Right ventricle myocardium inferior (tissue), 1 donor: ENCODE results near the gene SSTR4. TPM values are rescaled to one million over a fixed set of nuclear protein-coding genes. Genes with fewer than 3 reads are reported as not detected.

Source experiments
- ATAC-seq: fragments of 200-7000 bp; cut with Tn5 transposase; one replicate; pipeline ENCODE4 v1.9.1; 2020; ENCODE audit warnings: mild to moderate bottlenecking, moderate library complexity
- DNase-seq: peaks from one replicate; pipeline ENCODE4 v3.0.0; 2021; ENCODE audit errors: missing footprints
- intact Hi-C: fragments of 100-400 bp; cut with DNase I; formaldehyde crosslinking; loops from one replicate; pipeline ENCODE4 v1.11.0; 2022
- total RNA-seq: library from RNA; stranded (reverse); fragmentation: NEBNext Ultra II Directional; extraction: Animal tissue kit (Norgen Biotek cat#: 25700); gene quantifications from one replicate; pipeline ENCODE4 v1.2.1, GENCODE V29; 2021
- donor health status: DM: no; HTN: yes; CAD: no; lungs with severe emphysema.

The SSTR4 gene
- total RNA-seq, 1 donor from 2014 or later = not detected

DNA sequence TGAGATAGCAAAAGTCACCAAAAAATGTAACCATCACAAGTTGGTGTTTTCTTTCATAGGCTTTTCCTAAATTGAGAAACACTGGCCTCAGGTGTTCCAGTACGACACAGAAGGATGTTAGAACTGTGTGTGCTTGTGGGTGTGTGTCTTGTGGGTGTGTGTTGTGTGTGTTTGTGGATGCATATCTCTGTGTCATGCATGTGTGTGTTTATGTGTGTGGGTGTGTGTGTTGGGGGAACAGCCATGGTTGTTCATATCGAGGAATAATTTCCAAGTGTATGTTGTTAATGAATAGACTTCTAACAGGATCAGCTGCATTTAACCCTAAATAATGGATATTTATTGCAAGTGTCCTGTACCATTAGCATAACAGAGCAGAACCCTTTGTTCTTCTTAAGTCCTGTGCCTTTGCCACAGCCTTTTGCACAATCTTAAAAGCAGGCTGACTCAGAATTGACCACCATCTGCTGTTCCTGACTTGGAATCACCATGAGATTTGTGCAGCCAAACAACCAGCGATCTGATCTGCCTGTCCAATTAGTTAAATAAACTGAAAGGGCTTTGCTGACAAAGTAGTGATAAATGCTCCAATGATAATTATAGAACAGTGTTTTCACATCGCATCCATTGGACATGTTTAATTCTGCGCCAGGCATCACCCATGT is 43.4 kb downstream of the SSTR4 start:
- DNase-seq (no peak), ATAC-seq (peak; percentile 59)
- intact Hi-C loops = no loop called here

DNA sequence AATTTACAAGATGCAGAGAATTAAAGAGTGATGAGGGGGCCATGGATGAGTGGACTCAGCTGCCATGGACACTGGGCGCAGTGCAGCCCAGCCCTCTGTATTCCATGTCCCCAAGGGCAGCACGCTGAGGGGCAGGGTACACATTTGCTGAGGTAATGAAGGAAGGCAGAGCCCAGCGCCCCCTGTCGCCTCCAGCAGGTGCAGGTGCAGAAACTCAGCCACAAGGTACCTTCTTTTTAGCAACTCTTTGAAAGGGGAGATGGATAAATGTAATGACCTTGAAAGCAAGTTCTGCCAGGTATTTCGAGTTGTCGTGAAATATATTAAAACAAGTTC is 43.9 kb downstream of the SSTR4 start:
- DNase-seq (no peak), ATAC-seq (no peak)
- intact Hi-C loops = no loop called here

DNA sequence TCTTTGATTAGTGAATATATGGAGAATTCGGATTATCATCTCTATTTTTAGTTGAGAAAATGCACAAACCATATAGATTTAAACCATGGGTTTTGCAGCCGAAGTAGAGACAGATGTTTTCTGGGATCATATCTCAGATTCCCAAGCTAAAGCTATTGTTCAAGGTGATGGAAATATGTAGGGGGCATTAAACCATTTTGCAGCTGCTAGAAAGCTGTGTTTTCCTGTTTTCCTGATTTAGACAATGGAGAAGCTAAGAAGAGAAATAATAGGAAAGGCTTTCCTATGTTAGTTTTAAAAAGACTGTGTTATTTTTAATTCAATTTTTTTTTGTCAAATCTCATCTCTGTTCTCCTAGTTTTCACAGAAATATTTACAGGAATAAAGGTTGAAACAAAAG is 44.8 kb downstream of the SSTR4 start:
- DNase-seq (no peak), ATAC-seq (no peak)
- intact Hi-C loops = loop anchor here (5.0 to 10.0 kb wide), 2 partner anchors 82 to 125 kb away; no protein-coding TSS in a partner anchor

DNA sequence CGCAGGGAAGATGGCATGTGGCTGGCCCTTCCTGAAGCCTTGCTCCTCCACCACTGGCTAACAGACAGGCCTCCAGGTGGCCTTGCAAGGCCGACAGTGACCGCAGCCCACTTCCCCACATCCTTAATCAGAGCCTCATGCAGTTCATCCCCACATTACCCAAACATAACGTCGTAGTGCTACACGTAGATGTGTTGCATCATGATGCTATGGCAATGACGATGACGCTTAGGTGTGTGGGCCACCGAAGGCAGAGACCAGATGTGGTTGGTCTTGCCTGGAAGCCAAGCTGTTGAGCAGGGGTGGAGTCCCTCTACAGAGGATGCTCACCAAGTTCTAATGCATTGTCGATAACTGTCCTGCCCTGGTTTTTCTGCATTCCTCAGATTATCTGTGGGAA is 45.4 kb downstream of the SSTR4 start:
- intact Hi-C loops = loop anchor here (5.0 to 10.0 kb wide), 2 partner anchors 82 to 124 kb away; no protein-coding TSS in a partner anchor
- DNase-seq (no peak), ATAC-seq (no peak)

DNA sequence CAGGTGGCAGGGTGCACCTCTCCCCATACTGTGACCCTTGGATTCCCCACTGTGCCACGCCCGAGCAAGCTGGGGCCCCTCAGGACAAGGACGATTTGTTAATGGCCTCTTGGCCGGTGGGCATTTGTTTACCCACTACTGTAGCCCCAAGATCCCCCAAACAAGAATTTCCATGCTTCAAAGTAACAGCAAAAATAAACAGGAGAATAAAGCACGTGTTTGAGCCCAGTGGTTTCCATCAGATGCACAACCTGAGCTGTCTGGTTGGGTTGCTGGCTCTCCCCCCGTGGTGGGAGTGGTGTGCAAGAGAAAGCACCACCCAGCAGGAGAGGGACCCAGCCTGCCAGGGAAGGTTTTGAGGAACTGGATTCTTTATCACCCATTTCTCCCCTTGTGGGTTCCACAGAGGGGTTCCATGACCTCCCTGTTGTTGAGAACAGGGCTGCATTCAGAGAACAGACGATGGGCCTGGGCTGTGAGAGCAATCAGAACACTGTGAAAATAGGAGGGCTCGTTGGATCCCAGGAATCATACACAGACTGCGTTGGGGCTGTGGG is 46.2 kb downstream of the SSTR4 start:
- intact Hi-C loops = loop anchor here (5.0 to 10.0 kb wide), 2 partner anchors 81 to 123 kb away; no protein-coding TSS in a partner anchor
- DNase-seq (no peak), ATAC-seq (no peak)

DNA sequence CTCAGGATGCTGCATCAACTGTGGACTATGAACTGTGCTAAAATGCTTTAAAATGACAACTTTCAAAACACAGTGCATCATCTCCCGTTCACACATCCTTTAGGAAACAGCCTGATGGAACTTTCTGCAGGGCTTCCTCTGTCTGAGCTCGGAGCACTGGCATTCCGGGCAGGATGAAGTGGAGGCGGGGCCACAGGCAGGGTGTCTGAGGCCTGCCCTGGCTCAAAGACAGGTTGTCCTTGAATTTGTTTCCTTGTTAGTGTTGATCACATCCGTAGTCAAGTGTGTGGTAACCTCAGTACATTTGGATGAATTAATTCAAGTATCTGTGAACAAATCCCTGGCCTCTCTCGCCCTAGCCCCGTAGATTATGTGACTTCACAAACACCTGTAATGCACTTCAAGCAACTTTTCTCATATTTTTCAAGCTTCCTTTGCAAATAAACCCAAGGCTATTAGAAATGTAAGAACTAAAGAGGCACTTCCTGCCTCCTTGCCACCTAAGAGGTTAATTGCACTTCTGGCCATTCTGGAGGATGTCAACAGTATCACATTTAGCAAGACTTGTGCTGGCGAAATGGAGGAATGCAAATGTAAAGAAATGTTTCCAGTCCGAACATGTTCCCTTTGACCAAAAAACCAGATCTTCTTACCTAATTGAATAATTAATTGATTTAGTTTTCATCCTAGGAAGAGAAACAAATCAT is 47.9 kb downstream of the SSTR4 start:
- intact Hi-C loops = loop anchor here (5.0 to 10.0 kb wide), 2 partner anchors 79 to 122 kb away; no protein-coding TSS in a partner anchor
- ATAC-seq (no peak), DNase-seq (no peak)

DNA sequence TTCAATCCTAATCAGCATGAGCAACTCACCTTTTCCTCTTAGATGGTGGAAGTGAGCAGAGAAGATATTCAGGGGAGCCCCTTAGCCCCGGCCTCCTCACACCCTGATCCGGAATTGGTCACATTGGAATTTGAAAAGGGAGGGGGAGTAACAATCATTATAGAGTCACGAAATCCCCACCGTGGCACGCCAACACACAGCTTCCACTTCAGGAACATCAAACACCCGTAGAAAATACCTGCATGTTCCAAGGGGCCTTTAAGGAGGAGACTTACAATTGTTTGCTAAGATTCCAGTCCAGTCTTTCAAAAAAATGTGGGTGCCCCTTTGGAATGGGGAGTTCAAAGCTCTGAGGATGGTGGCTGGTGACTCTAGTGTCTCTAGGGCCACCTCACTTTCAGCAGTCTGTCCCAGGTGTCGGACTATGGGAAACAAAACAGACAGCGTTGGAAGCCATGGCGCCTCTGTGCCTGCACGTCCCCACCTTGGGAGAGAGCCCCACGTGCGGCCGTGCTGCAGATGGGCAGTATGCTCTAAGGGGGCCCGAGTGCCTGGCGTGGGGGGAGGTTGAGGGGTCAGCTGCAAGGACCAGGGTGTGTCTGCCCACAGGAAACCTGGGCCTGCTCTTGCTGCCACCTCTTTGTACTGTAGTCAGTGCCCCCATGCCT is 48.6 kb downstream of the SSTR4 start:
- intact Hi-C loops = loop anchor here (2.0 to 10.0 kb wide), 4 partner anchors 33 to 121 kb away; no protein-coding TSS in a partner anchor
- no peak for DNase-seq
- ATAC-seq = no peak

DNA sequence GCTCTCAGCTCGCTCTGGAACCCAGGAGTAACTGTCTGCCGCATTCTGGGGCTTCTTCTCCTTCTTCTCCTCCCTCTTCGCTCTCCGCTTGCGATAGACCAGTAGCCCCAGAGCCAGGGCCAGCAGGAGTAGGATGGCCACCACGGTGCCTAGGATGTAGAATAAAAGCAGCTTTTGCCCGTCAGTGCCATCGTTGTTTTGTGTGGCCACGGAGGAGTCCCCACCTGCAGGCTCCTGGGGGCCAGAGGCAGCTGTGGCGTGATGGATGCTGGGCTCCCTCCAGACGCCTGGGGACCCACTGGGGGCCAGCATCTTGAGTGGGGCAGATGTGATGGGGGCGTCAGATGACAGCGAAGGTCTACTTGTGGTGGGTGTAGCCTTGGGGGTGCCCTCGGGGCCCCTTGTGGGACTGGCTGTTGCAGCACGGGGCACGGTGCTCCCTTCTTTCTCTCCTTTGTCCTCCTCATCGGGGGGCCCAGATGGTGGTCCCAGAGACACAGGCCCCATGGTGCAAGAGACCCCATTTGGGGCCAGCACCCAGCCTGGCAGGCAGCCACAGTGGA is 49.3 kb downstream of the SSTR4 start:
- ATAC-seq = no peak
- DNase-seq = no peak
- intact Hi-C loops = loop anchor here (2.0 to 10.0 kb wide), 4 partner anchors 34 to 120 kb away; no protein-coding TSS in a partner anchor

DNA sequence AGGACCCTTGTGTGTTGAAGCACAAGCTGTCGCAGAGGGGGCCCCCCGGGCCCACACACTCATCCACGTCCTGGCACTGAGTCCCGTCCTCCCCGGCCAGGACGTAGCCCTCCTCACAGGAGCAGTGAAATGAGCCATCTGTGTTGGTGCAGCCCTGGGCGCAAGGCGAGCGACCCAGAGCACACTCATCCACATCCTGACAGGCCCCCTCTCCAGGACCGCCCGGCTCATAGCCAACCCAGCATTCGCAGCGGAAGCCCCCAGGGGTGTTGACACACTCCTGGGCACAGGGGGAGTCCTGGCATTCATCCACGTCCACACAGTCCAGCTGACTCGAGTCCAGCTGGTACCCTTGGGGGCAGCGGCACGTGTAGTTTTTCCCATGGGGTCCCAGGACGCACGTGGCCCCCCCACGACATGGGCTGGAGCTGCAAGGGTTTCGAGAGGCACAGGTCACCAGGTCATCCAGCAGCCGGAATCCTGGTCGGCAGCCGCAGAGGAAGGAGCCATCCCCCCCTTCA is 49.8 kb downstream of the SSTR4 start:
- DNase-seq = no peak
- intact Hi-C loops = loop anchor here (2.0 to 10.0 kb wide), 4 partner anchors 34 to 120 kb away; no protein-coding TSS in a partner anchor
- ATAC-seq = no peak

DNA sequence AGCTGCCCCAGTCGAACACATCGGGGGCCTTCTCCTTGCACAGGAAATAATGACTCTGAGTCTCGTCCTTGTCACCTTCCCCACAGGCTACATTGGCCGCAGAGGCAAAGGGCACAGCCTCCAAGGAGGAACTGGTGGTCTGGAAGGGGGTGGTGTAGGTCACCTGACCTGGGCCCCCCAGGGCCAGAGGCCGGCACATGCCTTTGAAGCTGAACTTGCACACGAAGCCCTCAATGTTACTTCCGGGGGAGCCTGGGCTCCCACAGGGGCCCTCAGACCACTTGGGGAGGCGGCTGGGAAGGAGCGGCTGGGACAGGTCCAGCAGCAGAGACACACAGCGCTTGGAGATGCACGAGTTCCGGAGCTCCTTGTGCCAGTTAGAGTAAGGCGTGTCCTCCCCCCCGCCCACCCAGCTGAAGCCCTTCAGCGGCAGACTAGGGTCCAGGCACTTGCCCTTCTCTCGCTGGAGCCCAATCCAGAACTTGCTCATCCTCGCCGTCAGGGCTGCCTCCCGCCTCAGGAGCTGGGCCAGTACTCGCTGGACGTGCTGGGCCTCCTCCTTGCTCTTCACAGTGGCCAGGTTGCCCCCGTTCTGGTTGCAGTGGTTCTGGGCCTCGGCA is 50.4 kb downstream of the SSTR4 start:
- DNase-seq = no peak
- intact Hi-C loops = loop anchor here (2.0 to 10.0 kb wide), 3 partner anchors 35 to 119 kb away; no protein-coding TSS in a partner anchor
- no peak for ATAC-seq

DNA sequence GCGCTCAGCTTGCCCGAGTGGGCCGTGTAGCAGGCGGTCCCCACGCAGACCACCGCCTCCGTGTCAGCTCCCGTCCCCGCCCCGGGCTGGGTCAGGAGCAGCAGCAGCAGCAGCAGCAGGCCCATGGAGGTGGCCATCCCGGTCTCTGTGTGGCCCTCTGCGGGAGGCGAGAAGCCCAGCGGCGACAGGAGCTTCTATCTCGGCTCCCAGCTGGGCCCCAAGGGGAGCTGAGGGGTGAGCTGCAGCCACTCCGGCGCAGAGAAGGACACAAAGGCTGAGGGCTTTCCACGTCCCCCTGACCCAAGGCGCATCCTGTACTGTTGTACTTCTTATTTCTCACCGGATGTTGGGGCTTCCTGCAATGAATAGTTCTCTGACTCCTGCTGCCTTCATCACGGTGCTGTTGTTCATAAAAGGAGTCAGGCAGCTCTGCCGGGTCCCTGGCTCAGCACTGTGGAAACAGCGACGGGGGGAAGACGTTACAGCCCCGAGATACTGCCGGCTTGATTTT is 51.0 kb downstream of the SSTR4 start, which contains the start of gene CD93:
CD93 (minus strand) TSS at position 269 of the 511 bp plus-strand sequence; CDS start at position 137, 132 bp downstream.
- DNase-seq (peak; percentile 79), ATAC-seq (peak; percentile 62)
- intact Hi-C loops = loop anchor here (10.0 kb wide), 1 partner anchor 119 kb away; no protein-coding TSS in a partner anchor

DNA sequence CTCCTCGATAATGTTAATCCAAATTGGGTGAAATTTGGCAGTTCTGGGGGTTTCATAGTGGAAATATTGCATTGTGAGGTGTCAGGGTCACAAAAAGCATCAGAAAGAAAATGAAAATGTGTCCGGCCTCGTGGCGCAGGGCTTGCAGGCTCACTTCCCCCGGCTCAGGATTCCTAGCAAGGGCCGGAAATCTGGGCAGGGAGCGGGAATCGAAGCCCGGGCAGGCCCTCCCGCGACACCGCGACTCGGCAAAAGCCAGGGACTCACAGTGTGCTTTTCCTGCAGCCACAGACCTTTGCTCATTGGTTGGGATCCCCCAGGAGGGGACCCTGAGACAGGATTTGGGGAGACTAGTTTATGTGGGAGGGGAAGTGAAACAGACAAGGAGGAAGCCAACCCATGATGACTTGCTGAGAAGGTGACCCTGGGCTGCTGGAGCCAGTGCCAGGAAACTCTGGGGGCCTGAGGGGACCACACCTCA is 51.9 kb downstream of the SSTR4 start:
- no peak for ATAC-seq
- peak; percentile 82 for DNase-seq
- intact Hi-C loops = loop anchor here (10.0 kb wide), 1 partner anchor 118 kb away; no protein-coding TSS in a partner anchor

DNA sequence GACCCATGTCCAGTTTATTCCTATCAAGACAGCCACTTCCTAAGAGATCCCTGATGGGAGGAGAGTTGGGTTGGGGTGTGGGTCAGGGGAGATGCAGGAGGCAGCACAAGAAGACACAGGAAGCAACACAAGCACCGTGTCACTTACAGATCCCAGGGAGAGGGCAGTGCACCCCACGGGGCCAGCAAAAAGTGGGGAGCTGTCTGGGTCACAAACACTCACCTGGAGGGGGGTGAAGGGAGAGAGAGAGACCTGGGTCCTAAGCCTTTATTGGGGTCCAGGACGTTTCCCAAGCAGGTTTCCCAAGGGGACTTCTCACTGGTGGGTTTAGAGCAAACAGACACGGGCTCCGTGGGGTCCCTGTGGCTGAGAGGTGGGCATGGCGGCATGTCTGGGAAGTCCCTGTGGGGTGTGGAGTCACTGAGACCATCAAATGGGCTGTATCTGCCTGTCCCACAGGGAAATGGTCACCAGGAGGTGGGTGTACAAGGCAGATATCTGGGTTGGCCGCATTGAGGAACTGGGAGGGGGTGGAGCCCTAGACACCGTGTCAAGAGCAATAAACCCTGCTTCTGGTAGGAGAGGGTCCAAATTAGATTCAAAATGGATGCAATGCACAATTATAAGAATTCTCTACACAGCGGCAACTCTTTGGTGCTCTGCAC is 52.6 kb downstream of the SSTR4 start:
- intact Hi-C loops = loop anchor here (10.0 kb wide), 1 partner anchor 117 kb away; no protein-coding TSS in a partner anchor
- no peak for ATAC-seq
- DNase-seq = no peak
